GM21576 (cell line): ENCODE measurements around the gene CTCF.

Experiments
- ATAC-seq: cut with Tn5 transposase; IDR thresholded peaks from one replicate; pipeline ENCODE4 v1.9.1; 2021; ENCODE audit warnings: mild to moderate bottlenecking, moderate library complexity; ENCODE audit not compliant: unreplicated experiment

Gene CTCF

DNA sequence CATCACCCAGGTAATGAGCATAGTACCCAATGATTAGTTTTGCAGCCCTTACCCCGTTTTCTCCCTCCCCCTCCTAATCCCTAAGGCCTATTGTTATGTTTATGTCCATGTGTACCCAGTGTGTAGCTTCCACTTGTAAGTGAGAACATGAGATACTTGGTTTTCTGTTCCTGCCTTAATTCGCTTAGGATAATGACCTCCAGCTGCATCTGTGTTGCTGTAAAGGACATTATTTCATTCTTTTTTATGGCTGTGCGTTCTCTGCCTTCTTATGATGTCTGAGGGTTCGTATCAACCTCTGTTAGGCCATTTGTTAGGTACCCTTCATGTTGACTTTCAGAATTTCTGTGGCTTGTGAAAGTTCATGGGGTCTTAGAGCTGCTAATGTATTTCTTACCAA lies 31.0 kb downstream of the CTCF start:
- no peak for ATAC-seq

DNA sequence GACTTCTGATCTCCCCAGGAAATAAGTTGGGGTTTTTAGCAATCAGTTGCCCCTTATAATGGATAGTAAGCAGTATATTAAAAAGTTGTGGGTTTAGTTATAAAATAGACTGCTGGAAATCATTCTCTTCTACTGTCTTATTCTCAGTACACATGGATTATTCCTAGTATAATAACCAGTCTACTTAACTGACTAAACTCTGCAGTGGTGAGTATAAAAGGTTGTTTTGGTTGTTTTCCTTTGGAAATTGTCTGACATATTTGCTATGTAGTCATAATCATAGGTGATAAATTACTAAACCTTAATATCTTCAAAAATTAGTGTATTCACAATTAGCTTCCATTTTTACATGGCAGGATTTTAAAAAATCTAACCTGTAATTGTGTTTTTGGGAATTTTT lies 31.4 kb downstream of the CTCF start:
- ATAC-seq = no peak

DNA sequence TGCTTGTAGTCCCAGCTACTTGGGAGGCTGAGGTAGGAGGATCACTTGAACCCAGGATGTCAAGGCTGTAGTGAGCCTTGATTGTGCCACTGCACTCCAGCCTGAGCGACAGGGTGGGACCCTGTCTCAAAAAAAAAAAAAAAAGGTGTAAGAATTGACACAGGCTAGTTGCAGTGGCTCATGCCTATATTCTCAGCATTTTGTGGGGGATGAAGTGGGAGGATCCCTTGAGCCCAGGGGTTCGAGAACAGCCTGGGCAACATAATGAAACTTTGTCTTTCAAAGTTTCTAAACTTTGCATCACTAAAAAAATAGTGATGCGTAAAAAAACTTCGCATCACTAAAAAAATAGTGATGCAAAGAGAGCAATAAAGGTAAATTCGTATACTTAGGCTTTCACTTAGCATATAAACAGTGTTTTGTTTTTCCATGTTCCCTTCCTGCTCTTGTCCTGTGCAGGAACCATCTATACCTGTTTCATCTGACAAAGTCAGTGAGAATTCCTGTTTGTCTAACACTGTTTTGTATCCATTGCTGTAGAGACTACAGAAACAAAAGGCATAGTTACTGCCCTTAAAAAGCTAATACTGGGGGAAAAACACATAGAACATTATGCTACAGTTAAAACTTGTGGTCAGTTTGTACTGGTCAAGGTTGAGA lies 32.1 kb downstream of the CTCF start:
- ATAC-seq = no peak

DNA sequence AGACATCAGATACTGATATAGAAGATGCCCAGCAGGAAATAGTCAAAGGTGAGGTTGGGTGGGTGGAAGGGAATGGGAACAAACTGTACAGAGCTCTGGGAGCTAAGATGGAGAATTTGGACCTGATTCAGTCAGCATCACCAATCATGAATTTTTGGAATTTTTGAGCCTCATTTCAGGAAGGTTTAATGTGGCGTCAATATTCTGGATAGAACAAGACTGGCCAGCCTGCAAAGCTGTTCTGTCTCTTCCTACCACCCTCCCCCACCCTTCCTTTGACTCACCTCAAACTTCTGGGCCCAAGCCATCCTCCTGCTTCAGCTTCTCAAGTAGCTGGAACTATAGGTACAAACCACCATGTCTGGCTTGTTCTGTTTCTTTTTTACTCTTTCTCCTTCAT lies 32.6 kb downstream of the CTCF start:
- no peak for ATAC-seq

DNA sequence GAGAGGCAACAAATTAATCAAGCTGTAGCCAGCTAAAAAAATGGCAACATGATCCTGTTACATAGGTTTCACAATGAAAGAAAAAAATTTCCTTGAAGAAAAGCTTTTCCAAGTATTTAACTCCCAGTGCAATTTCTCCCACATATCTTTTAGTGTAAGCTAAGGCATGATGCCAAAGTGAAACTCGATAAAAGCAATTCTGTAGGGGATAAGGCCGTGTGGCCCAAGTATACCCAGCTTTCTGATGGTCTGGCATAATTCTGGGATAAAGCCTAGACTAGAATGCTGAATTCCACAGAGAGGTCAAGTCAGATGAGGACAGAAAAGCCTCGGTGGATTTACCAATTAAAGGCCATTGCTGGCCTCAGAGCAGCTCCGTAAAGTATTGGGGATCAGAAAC lies 36.2 kb downstream of the CTCF start:
- ATAC-seq = no peak

DNA sequence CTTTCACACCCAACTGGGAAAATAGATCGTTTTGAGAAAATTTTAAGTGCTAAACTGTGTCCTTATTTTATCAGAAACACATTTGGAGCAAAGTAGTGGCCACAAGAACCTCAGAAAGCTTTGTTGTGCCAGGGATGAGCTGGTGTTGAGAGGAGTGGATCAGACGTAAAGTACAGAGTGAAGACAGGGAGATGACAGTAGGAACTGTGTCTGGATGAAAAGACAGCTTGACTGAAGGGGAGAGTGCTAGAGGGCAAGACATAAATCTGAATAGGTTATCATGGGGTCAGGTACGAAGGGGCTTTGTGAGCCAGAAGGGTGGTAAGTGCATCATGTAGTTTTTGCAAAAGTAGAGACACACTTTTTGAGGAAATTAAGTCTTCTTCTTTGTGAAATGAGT lies 43.3 kb downstream of the CTCF start:
- no peak for ATAC-seq

DNA sequence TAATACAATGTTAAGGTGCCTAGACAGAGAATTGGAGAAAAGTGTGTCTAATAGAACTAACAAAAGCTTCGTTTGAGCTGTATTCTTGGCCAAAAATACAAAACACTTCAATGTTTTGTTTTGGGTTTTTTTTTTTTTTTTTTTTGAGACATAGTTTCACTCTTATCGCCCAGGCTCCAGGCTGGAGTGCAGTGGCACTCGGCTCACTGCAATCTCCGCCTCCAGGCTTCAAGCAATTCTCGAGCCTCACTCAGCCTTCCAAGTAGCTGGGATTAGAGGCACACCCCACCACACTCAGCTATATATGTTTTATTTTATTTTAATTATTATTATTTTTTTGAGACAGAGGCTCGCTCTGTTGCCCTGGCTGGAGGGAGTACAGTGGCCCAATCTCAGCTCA lies 44.3 kb downstream of the CTCF start:
- ATAC-seq = no peak

DNA sequence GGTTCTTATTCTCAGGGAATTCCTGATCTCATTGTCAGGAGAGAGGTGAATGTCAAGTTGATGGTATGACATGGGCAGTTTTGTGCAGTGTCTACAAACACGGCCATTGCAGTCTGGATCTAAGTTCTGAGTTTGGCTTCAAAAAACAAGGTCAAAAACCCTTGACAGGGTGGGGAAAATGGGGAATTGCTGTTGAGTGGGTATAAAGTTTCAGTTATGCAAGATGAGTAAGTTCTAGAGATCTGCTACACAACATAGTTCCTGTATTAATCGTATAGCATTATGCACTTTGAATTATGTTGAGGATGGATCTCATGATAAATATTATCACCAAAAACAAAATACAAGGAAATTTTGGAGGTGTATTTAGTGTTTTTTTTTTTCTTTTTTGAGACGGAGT lies 46.0 kb downstream of the CTCF start:
- ATAC-seq = no peak

DNA sequence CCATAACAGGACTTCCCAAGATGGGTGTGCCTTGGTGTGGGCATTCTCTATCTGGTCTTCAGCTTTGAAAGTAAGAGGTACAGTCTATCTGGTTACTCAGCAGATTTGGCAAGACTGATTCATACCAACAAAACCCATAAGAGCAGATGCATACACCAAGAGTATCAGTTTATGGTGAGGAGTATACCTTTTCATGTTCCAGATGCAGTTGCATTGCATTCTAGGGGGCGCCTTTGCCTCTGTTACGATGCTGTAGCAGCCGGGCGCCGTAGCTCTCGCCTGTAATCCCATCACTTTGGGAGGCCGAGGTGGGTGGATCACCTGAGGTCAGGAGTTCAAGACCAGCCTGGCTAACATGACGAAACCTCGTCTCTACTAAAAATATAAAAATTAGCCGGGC lies 51.5 kb downstream of the CTCF start:
- ATAC-seq = no peak

DNA sequence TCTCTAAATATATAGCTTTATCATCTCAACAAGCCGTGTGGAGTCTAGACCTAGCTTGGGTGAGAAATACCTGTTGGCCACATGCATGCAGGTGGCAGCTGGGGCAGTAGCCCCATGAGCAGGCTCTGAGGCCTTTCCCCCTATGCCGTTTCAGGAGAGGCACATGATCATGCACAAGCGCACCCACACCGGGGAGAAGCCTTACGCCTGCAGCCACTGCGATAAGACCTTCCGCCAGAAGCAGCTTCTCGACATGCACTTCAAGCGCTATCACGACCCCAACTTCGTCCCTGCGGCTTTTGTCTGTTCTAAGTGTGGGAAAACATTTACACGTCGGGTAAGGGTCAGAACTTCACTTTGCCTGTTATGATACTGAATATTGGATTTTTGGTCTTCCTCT lies 65.9 kb downstream of the CTCF start:
- no peak for ATAC-seq

DNA sequence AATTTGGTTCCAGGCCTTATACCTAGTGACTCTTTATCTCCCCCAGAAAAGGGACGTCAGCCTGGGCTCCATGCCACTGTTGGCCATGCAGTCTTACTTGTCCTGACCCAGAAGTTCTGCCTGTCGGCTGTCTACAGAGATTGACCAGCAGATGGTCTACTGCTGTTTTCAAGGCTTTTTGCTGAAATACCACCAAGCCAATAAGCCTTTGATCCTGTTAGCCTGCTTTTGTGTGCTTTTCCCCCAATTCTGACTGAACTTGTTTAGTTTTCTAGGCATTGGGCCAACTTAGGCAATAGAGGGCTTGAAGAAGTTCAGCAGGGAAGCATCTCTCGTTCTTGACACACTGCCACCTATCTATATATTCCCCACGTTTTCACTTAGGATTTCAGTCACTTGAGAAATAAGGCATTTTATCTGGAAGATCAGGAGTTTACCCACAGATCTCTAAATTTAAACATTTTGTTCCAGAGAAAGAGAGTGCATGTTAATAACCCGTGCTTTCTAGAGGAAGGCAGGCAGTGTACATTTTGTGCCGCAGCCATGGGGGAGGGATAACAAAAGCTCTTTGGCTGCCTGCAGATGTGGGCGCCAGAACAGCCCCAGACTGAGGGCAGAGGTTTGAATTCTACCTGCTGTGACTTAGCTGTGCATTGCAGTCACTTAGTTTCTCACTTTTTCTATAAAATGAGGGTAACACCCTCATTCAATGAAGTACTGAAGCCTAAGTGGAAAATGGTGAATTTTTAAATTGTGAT lies 70.3 kb downstream of the CTCF start:
- no peak for ATAC-seq

DNA sequence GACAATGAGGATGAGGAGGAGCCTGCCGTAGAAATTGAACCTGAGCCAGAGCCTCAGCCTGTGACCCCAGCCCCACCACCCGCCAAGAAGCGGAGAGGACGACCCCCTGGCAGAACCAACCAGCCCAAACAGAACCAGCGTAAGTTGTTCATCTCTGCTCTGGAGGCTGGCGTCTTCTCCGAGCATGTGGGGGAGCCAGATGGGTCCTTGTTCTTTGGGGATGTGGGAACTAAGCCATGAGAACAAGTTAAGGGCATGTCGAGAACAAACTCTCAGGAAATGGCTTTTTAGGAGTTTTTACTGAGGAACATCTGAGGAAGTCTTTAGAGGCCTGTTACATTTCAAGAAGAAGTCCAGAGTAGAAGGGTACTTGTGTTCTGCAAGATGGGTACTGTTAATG lies 74.4 kb downstream of the CTCF start:
- ATAC-seq = no peak

DNA sequence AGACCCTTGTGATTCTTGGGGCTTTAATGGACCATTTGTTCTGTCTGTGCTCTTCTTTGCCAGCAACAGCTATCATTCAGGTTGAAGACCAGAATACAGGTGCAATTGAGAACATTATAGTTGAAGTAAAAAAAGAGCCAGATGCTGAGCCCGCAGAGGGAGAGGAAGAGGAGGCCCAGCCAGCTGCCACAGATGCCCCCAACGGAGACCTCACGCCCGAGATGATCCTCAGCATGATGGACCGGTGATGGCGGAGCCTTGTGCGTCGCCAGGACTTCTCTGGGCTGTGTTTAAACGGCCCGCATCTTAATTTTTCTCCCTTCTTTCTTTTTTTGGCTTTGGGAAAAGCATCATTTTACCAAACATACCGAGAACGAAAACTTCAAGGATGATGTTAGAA lies 75.3 kb downstream of the CTCF start:
- no peak for ATAC-seq

DNA sequence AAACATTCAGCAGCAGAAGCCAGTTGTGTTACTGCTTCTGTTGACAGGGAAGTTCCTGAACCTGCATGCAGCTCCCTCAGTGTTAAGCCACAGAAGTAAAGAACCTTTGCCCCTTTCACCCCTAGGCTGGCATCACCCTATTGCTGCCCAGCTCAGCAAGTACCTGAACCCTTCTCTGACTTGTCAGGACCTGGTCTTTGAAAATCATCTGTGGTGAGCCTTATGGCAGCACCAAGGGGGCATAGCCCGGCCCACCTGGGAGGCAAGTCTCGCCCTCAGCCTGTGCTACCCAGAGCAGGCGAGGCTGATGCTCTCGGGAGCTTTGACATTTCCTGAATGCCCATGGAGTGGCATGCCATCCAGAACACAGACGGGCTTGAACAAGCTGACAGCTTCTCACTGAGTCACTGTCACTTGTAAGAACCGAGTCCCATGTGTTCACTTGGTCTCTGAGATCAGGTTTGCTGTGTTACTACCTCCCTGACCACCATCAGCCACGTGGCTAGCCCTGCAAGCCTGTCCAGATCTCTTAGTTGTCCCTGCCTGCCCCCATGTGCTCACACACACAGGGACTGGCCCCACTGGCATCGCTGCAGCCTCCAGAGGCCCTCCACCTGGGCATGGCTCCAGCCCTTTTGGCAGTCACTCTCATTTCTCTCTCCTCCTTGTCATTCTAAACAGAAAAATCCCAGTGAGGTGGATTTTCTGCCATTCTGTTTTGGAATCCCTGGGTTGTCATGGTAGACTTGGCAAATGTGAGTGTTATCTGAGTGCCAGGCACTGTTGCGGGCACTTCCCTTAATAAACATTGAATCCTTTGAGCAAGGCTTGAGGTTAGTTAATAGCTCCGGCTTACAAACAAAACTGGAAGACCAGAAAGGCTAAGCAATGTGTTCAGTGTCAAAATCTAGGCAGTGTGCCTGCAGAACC lies 79.7 kb downstream of the CTCF start:
- ATAC-seq = no peak

DNA sequence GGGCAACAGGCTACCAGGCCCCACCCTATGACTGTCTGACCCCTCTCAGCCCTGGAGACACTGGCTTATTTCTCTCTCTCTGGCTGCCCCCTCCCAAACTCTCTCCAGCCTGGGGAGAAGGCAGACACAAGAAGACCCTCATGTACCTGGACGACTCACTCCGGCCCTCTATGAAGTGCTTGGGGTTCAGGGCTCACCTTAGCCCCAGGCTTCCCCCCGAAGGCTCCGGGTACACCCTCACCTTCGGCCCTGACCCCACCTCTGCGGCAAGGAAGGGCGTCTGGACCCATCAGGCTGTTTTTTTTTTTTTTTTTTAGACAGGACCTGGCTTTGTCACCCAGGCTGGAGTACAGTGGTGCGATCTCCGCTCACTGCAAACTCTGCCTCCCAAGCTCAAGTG lies 81.7 kb downstream of the CTCF start:
- no peak for ATAC-seq

DNA sequence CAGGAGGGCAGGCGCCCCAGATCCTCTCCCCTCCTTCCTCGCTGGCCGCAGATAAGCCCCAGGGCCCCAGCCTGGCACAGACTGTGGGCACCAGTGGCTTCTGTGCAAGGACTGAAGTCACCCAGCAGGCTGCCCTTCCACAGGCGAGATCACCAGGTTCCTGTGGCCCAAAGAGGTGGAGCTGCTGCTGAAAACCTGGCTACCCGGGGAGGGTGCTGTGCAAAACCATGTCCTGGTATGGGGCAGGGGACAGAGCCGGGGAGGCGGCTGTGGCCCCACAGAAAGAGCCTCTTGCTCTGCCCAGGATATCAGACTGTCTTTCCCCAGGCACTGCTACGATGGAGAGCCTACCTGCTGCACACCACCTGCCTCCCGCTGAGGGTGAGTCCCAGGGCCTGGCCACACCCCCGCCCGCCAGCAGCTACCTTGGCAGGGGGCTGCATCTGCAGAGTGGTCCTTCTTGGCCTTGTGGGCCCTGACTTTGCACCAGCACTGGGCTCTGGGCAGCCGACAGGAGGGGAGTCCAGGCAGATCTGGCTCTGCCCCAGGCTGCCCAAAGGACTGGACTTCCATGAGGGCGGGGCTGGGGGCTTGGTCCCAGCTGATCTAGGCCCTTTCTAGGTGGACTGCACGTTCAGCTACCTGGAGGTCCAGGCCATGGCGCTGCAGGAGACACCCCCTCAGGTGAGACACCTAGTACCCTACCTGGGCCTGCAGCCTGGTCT lies 83.2 kb downstream of the CTCF start:
- ATAC-seq = no peak

DNA sequence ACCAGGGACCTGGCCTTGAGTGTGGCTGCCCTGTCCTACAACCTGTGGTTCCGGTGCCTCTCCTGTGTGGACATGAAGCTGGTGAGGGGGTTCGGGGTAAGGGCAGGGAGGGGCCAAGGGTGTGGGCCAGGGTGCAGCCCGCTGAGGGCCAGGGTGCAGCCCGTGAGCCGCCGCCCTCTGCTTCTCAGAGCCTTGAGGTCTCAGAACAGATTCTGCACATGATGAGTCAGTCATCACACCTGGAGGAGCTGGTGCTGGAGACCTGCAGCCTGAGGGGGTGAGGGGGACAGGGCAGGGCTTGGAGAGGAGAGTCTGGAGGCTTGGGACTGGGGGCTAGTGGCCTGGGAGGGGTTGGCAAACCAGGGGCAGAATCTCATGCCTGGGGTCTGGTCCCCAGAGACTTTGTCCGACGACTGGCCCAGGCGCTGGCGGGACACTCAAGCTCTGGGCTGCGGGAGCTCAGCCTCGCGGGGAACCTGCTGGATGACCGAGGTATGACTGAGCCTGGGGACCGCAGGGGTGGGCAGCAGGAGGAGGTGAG lies 84.9 kb downstream of the CTCF start:
- no peak for ATAC-seq

DNA sequence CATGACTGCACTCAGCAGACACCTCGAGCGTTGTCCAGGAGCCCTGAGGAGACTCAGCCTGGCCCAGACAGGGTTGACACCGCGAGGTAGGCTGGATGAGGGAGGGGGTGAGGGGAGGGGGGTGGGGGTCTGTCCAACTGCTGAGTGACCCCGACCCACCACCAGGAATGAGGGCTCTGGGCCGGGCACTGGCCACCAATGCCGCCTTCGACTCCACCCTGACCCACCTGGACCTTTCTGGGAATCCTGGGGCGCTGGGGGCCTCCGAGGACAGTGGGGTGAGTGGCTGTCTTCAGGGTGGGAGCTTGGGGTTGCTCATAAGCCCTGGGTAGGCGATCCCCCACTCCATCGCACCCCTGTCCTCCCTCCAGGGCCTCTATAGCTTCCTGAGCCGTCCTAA lies 85.4 kb downstream of the CTCF start:
- no peak for ATAC-seq

DNA sequence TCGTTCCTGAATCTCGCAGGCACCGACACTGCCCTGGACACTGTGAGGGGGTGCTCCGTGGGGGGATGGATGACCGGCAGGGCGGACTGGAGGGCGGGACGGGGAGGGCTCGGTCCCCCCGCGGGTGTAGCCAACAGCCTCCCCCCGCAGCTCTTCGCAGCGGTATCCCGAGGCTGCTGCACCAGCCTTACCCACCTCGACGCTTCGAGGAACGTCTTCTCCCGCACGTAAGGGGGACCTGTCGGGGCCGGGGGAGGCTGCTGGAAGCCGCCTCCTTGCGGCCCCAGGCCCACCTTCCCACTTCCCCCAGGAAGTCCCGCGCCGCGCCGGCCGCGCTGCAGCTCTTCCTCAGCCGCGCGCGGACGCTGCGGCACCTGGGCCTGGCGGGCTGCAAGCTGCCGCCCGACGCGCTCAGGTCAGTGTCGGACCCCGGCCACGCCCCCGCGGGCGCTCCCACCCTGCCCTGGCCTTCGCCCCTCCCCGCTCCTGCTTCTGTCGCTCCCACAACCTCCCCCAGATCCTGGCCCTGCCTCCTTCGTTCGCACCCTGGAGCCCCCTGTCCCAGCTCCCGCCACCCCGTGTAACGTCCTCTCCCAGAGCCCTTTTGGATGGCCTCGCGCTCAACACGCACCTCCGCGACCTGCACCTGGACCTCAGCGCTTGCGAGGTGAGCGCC lies 85.9 kb downstream of the CTCF start:
- no peak for ATAC-seq

DNA sequence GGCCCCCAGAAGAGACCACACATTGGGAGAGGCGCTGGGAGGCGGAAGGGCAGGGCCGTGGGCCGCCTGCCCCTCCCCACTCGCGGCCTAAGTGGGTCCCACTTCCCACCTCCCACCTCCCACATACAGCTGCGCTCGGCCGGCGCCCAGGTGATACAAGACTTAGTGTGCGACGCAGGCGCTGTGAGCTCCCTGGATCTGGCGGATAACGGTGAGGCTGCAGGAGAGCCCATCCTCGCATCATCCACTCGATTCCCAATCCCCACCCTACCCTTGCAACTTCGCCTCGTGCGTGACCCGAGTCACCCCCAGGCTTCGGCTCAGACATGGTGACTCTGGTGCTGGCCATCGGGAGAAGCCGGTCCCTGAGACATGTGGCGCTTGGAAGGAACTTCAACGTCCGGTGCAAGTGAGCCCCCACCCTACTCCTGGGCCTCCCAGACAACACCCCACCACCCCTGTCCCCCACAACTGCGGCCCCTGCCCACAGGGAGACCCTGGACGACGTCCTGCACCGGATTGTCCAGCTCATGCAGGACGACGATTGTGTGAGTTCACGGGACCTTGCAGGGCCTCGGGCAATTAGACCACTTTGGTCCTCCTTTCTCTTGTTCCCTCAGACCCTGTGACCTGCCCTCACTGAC lies 86.6 kb downstream of the CTCF start:
- ATAC-seq = no peak
